HUES6 (cell line): ENCODE measurements around the gene APOC3.

ENCODE experiments used
- H3K27ac ChIP-seq: 2 replicates; pipeline ENCODE4 v1.7.0; 2013; ENCODE audit warnings: low read depth, mild to moderate bottlenecking, low read length, inconsistent platforms
- H3K27me3 ChIP-seq: 2 replicates; pipeline ENCODE4 v1.6.1; 2013; ENCODE audit warnings: low read length; ENCODE audit not compliant: control insufficient read depth, insufficient read depth
- H3K36me3 ChIP-seq: 2 replicates; pipeline ENCODE4 v1.6.1; 2013; ENCODE audit warnings: low read length; ENCODE audit not compliant: control insufficient read depth, insufficient read depth
- H3K4me1 ChIP-seq: 2 replicates; pipeline ENCODE4 v1.6.1; 2013; ENCODE audit warnings: low read length; ENCODE audit not compliant: control insufficient read depth, insufficient read depth
- H3K4me3 ChIP-seq: 2 replicates; pipeline ENCODE4 v1.5.1; 2013; ENCODE audit warnings: low read depth, low read length
- H3K9ac ChIP-seq: one replicate; pipeline ENCODE4 v1.6.1; 2013; ENCODE audit warnings: mild to moderate bottlenecking, low read length
- H3K9me3 ChIP-seq: 2 replicates; pipeline ENCODE4 v1.6.1; 2013; ENCODE audit warnings: low read depth, low read length; ENCODE audit not compliant: control insufficient read depth, insufficient read depth

Gene APOC3

DNA sequence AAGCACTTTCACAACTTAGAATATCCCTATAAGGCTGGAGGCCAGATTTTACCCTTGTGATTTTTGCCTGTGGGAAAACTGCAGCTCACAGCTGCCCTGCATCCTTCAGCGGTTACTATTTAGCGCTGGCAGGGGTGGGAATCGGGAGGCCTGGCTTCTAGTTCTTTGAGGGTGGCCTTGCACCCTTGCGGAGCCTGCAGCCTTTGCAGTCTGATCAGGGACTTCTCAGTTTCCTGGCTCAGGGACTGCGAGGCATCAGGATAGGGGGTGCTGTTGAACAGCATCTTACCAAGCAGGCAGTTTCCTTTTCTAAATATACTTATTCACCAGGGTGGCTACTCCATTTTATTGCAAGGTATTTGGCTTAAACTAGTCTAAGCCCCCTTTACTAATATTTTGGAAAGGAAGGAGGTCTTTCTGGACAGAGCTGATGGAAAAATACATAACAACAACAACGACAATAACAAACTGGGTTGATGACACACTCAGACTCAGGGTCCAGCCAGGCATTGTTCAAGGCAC is 10.6 kb downstream of the APOC3 start:
- H3K9me3 ChIP-seq: no peaks in the 10 kb centered on the region
- peaks cover 3% of the 10 kb centered on the region for H3K27me3 ChIP-seq
- H3K4me3 ChIP-seq: no peak overlapping the region
- no peak overlapping the region for H3K9ac ChIP-seq
- H3K4me1 ChIP-seq: peaks cover 21% of the 10 kb centered on the region
- no peak overlapping the region for H3K27ac ChIP-seq
- H3K36me3 ChIP-seq: peaks cover 18% of the 10 kb centered on the region; the same call in 1 of the 2 replicates

GRCh38 chr11:116840746-116841296 is 11.1 kb downstream of the APOC3 start:
- H3K9ac ChIP-seq: no peak overlapping the region
- H3K36me3 ChIP-seq: peaks cover 23% of the 10 kb centered on the region
- H3K4me3 ChIP-seq: no peak overlapping the region
- H3K9me3 ChIP-seq: no peaks in the 10 kb centered on the region
- H3K27ac ChIP-seq: no peak overlapping the region
- H3K4me1 ChIP-seq: peaks cover 16% of the 10 kb centered on the region
- no peaks in the 10 kb centered on the region for H3K27me3 ChIP-seq

- Histone ChIP-seq H3K27ac (no peak overlapping the region), H3K9me3 (no peaks in the 10 kb centered on the region), H3K36me3 (peaks cover 36% of the 10 kb centered on the region), H3K4me3 (no peak overlapping the region), H3K27me3 (no peaks in the 10 kb centered on the region), H3K9ac (no peak overlapping the region), H3K4me1 (peaks cover 7% of the 10 kb centered on the region)
These were observed 12.4 kb downstream of the APOC3 start for GRCh38 chr11:116842117-116842516.

DNA sequence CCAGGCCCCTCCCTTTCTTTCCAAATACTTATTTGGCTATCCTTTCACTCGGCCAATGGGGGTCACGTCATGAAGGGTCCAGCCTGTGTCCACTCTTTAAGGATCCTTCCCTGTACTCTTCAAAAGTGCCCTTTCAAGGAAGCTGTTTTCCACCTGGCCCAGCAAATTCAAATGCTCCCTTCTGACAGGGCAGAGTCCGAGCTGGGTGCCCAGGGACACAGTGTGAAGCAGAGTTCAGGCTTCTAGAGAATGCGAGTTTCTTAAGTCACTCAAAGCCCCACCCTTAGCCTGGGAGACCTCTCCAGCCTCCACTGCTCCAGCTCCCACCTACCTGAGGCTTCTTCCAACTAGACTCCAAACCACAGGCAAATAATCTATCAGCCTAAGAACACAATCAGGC is 13.2 kb downstream of the APOC3 start:
- peaks cover 44% of the 10 kb centered on the region for H3K36me3 ChIP-seq
- H3K27me3 ChIP-seq: no peaks in the 10 kb centered on the region
- no peak overlapping the region for H3K9ac ChIP-seq
- no peaks in the 10 kb centered on the region for H3K9me3 ChIP-seq
- H3K4me3 ChIP-seq: no peak overlapping the region
- no peaks in the 10 kb centered on the region for H3K4me1 ChIP-seq
- no peak overlapping the region for H3K27ac ChIP-seq

- H3K9ac ChIP-seq: no peak overlapping the region
- H3K27ac ChIP-seq: no peak overlapping the region
- no peaks in the 10 kb centered on the region for H3K27me3 ChIP-seq
- H3K4me1 ChIP-seq: no peaks in the 10 kb centered on the region
- H3K9me3 ChIP-seq: no peaks in the 10 kb centered on the region
- H3K4me3 ChIP-seq: no peak overlapping the region
- peaks cover 48% of the 10 kb centered on the region for H3K36me3 ChIP-seq
These were observed 14.0 kb downstream of the APOC3 start for GRCh38 chr11:116843661-116844060.

GRCh38 chr11:116844722-116845121 is 15.0 kb downstream of the APOC3 start:
- Histone ChIP-seq H3K27me3 (no peaks in the 10 kb centered on the region), H3K9me3 (no peaks in the 10 kb centered on the region), H3K4me1 (no peaks in the 10 kb centered on the region), H3K4me3 (no peak overlapping the region), H3K36me3 (peaks cover 58% of the 10 kb centered on the region), H3K27ac (no peak overlapping the region), H3K9ac (no peak overlapping the region)

DNA sequence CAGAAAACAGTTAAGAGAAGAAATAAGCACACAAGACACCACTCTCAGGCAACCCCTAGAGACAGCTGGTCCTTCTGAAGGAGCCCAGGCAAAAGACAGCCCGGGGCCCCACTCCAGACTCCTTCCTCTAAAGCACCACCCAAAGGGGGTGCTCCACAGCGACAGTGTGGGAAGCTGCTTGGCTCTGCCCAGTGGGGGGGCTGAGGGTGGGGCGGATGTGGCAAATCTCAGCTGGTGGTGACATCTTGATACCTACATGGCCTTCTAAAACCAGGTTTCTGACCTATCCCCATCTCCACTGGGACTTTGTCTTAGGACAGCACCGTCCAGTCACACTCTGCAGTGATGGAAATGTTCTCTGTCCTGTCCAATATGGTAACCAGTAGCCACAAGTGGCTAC is 17.9 kb downstream of the APOC3 start:
- Histone ChIP-seq H3K4me3 (no peak overlapping the region), H3K4me1 (no peaks in the 10 kb centered on the region), H3K27me3 (no peaks in the 10 kb centered on the region), H3K9me3 (no peaks in the 10 kb centered on the region), H3K9ac (no peak overlapping the region), H3K27ac (no peak overlapping the region), H3K36me3 (peaks cover 63% of the 10 kb centered on the region)

DNA sequence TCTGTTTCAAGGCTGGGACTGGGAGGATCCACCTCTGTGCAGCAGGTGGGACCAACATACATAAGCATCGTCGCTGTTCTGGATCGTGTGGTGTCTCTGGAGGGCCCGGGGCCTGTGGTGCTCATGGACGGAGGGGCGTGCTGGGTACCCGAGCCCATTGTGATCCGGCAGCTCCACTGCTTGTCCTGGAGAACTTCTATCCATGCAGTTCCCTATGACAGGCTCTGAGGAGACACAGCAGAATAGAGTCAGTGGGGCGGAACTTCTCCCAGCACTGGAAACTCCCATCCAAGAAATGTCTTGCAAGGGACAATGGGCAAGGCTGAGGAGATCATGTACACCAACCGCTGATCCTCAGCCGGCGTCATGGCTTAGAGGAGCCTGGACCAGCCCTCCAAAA is 19.4 kb downstream of the APOC3 start:
- Histone ChIP-seq H3K36me3 (peaks cover 64% of the 10 kb centered on the region), H3K9ac (no peak overlapping the region), H3K4me1 (no peaks in the 10 kb centered on the region)

GRCh38 chr11:116849486-116849885 is 19.8 kb downstream of the APOC3 start:
- no peaks in the 10 kb centered on the region for H3K27me3 ChIP-seq
- no peak overlapping the region for H3K27ac ChIP-seq
- no peaks in the 10 kb centered on the region for H3K4me1 ChIP-seq
- no peaks in the 10 kb centered on the region for H3K9me3 ChIP-seq
- no peak overlapping the region for H3K4me3 ChIP-seq
- no peak overlapping the region for H3K9ac ChIP-seq
- H3K36me3 ChIP-seq: peaks cover 67% of the 10 kb centered on the region

More for the DNA sequence above, 19.4 kb downstream of the APOC3 start:
- Histone ChIP-seq H3K27me3 (no peaks in the 10 kb centered on the region), H3K27ac (no peak overlapping the region), H3K9me3 (no peaks in the 10 kb centered on the region), H3K4me3 (no peak overlapping the region)

- Histone ChIP-seq H3K27me3 (no peaks in the 10 kb centered on the region), H3K27ac (no peak overlapping the region), H3K4me1 (no peaks in the 10 kb centered on the region), H3K9ac (no peak overlapping the region), H3K36me3 (peaks cover 62% of the 10 kb centered on the region), H3K9me3 (no peaks in the 10 kb centered on the region), H3K4me3 (no peak overlapping the region)
These were observed 21.9 kb downstream of the APOC3 start for GRCh38 chr11:116851626-116852025.

- Histone ChIP-seq H3K27me3 (no peaks in the 10 kb centered on the region), H3K4me1 (no peaks in the 10 kb centered on the region), H3K27ac (no peak overlapping the region), H3K9me3 (no peaks in the 10 kb centered on the region), H3K9ac (no peak overlapping the region), H3K36me3 (peaks cover 62% of the 10 kb centered on the region), H3K4me3 (no peak overlapping the region)
These were observed 22.7 kb downstream of the APOC3 start for GRCh38 chr11:116852261-116853031.
